Kasumi-1 (cell line): Measurements from ENCODE around the gene GRIK2.

Source experiments
- DNase-seq, 2 experiments: peaks; one replicate each; lab custom pipeline; 2025; lab: John Stamatoyannopoulos, UW

GRIK2 gene

GRCh38 chr6:101879782-101880181, 486.3 kb downstream of the GRIK2 start:
- no peak for DNase-seq

GRCh38 chr6:101883505-101883904, 490.0 kb downstream of the GRIK2 start:
- DNase-seq, result no peak

- no peak for DNase-seq
Measured at GRCh38 chr6:101887532-101887931, 494.0 kb downstream of the GRIK2 start.

GRCh38 chr6:101907356-101908217, 514.1 kb downstream of the GRIK2 start:
- DNase-seq, result no peak

GRCh38 chr6:101909366-101909765, 515.9 kb downstream of the GRIK2 start:
- no peak for DNase-seq

- no peak for DNase-seq
Measured at GRCh38 chr6:101912311-101912710, 518.8 kb downstream of the GRIK2 start.

- DNase-seq, result no peak
Measured at GRCh38 chr6:101918471-101918870, 525.0 kb downstream of the GRIK2 start.

- no peak for DNase-seq
Measured at GRCh38 chr6:101921829-101922450, 528.4 kb downstream of the GRIK2 start.

- no peak for DNase-seq
Measured at GRCh38 chr6:101926149-101926925, 532.8 kb downstream of the GRIK2 start.

- no peak for DNase-seq
Measured at GRCh38 chr6:101931766-101932165, 538.3 kb downstream of the GRIK2 start.

GRCh38 chr6:101932704-101933103, 539.2 kb downstream of the GRIK2 start:
- DNase-seq, result no peak

GRCh38 chr6:101935732-101936131, 542.2 kb downstream of the GRIK2 start:
- no peak for DNase-seq

GRCh38 chr6:101936516-101936915, 543.0 kb downstream of the GRIK2 start:
- DNase-seq, result no peak

- DNase-seq, result no peak
Measured at GRCh38 chr6:101937108-101937507, 543.6 kb downstream of the GRIK2 start.

GRCh38 chr6:101940391-101940790, 546.9 kb downstream of the GRIK2 start:
- DNase-seq, result no peak

GRCh38 chr6:101956961-101957360, 563.5 kb downstream of the GRIK2 start:
- DNase-seq, result no peak

- no peak for DNase-seq
Measured at GRCh38 chr6:101961357-101961756, 567.8 kb downstream of the GRIK2 start.

GRCh38 chr6:101980924-101981323, 587.4 kb downstream of the GRIK2 start:
- DNase-seq, result no peak

- no peak for DNase-seq
Measured at GRCh38 chr6:101986476-101986875, 593.0 kb downstream of the GRIK2 start.

- DNase-seq, result no peak
Measured at GRCh38 chr6:101992286-101992685, 598.8 kb downstream of the GRIK2 start.

- DNase-seq, result no peak
Measured at GRCh38 chr6:101994521-101994920, 601.0 kb downstream of the GRIK2 start.

GRCh38 chr6:102015431-102015830, 621.9 kb downstream of the GRIK2 start:
- no peak for DNase-seq

GRCh38 chr6:102022281-102022680, 628.8 kb downstream of the GRIK2 start:
- DNase-seq, result no peak
